Spleen (tissue), 11 donors: Measurements from ENCODE around the gene SRGAP1. TPM values are rescaled to one million over a fixed set of nuclear protein-coding genes. Genes with fewer than 3 reads are reported as not detected.
A peak's percentile ranks its signal among the peaks of the same experiment; 100 is the strongest.

Source experiments
- DNase-seq: peaks from one replicate; pipeline ENCODE4 v3.0.0-alpha.2; 2020
- H3K27ac ChIP-seq, 8 donors: fragments of 200-600 bp; sonication (generic) in 7 of 8; 1 replicate in 4 of 8; 2 replicates in 4 of 8; pipeline versions ENCODE4 v1.5.0 to v1.8.0; 2016 to 2021; ENCODE audit warnings: inconsistent platforms in 4 of 8, mild to moderate bottlenecking in 4 of 8, moderate library complexity in 1 of 8
- H3K27me3 ChIP-seq, 7 donors: fragments of 200-600 bp; sonication (generic) in 6 of 7; replicated peaks in 1 of 7; 1 replicate in 4 of 7; 2 replicates in 3 of 7; pipeline versions ENCODE4 v1.5.0 to v1.8.0; 2016 to 2021; ENCODE audit warnings: inconsistent platforms in 3 of 7, mild to moderate bottlenecking in 1 of 7
- H3K36me3 ChIP-seq, 6 donors: fragments of 200-600 bp; sonication (generic) in 5 of 6; 1 replicate in 4 of 6; 2 replicates in 2 of 6; pipeline versions ENCODE4 v1.5.0 to v1.8.0; 2016 to 2021; ENCODE audit warnings: inconsistent platforms in 2 of 6
- H3K4me1 ChIP-seq, 6 donors: fragments of 200-600 bp; sonication (generic) in 5 of 6; 1 replicate in 3 of 6; 2 replicates in 3 of 6; pipeline versions ENCODE4 v1.5.0 to v1.8.0; 2016 to 2021; ENCODE audit warnings: inconsistent platforms in 3 of 6
- H3K4me3 ChIP-seq, 8 donors: fragments of 200-600 bp; sonication (generic) in 7 of 8; 1 replicate in 4 of 8; 2 replicates in 4 of 8; pipeline versions ENCODE4 v1.5.0 to v1.8.0; 2016 to 2021; ENCODE audit warnings: inconsistent platforms in 4 of 8, mild to moderate bottlenecking in 4 of 8, moderate library complexity in 2 of 8
- H3K9me3 ChIP-seq, 8 donors: fragments of 200-600 bp; sonication (generic) in 7 of 8; 1 replicate in 4 of 8; 2 replicates in 4 of 8; pipeline versions ENCODE4 v1.5.0 to v1.8.0; 2016 to 2021; ENCODE audit warnings: inconsistent platforms in 4 of 8
- POLR2A ChIP-seq, 3 donors: fragments of 450-650 bp; IDR thresholded peaks; one replicate each; pipeline ENCODE4 v1.5.1; 2017; ENCODE audit warnings: antibody characterized with exemption in 3 of 3, mild to moderate bottlenecking in 1 of 3
- POLR2AphosphoS5 ChIP-seq, 3 donors: sonication (generic); formaldehyde crosslinking; IDR thresholded peaks; one replicate each; pipeline ENCODE4 v1.5.1; 2017; ENCODE audit warnings: antibody characterized with exemption in 3 of 3
- WGBS, 5 donors: extraction: QIAGEN DNeasy Blood & Tissue Kit in 3 of 5; methylation state at CpG; one replicate each; pipeline versions ENCODE4 v1.1.5 to v1.1.7; 2013 to 2018; 5-methylcytosine and 5-hydroxymethylcytosine counted together
- intact Hi-C: fragments of 100-400 bp; cut with DNase I; formaldehyde crosslinking; loops from one replicate; pipeline ENCODE4 v1.15.0; 2023; ENCODE audit warnings: low total_unique reads
- polyA plus RNA-seq, 3 donors: library from polyadenylated mRNA; stranded (reverse); fragments of 200-250 nt; gene quantifications; one replicate each; pipeline ENCODE4 v1.2.1, GENCODE V29; 2013
- total RNA-seq, 7 donors: library from RNA; depleted of rRNA in 3 of 7; stranded (reverse); fragments of >200 nt in 3 of 7; fragmentation: NEBNext Ultra II Directional in 4 of 7; extraction: Animal tissue kit (Norgen Biotek cat#: 25700) in 4 of 7; gene quantifications; one replicate each; pipeline versions ENCODE4 v1.1.0 to v1.2.1, GENCODE V29; 2016 to 2021
- TF ChIP-seq, protein P1 (sequence below), 11 experiments: fragments of 200-600 bp in 7 of 11; fragments of 450-650 bp in 4 of 11; sonication (generic) in 4 of 11; IDR thresholded peaks in 8 of 11; conservative IDR thresholded peaks in 3 of 11; 1 replicate in 7 of 11; 2 replicates in 4 of 11; pipeline versions ENCODE4 v1.4.0 to v1.8.0; 2016 to 2021; ENCODE audit warnings: antibody characterized with exemption in 11 of 11, inconsistent platforms in 4 of 11, mild to moderate bottlenecking in 1 of 11
- donor health status: healthy with polysubstance abuse.
- donor health status: DM: no; HTN: no; CAD: no; lungs with moderate emphysema.
- donor health status: DM: no; HTN: no; CAD: no.
- donor health status: Bipolar disorder and iron deficiency.
- donor health status: healthy.
- donor health status: DM: no; HTN: no; CAD: no.
- donor health status: DM: yes; HTN: yes; CAD: no.

The SRGAP1 gene
- total and polyA plus RNA-seq, 10 donors: 0.37 to 20.1 (median 13.4) TPM

DNA sequence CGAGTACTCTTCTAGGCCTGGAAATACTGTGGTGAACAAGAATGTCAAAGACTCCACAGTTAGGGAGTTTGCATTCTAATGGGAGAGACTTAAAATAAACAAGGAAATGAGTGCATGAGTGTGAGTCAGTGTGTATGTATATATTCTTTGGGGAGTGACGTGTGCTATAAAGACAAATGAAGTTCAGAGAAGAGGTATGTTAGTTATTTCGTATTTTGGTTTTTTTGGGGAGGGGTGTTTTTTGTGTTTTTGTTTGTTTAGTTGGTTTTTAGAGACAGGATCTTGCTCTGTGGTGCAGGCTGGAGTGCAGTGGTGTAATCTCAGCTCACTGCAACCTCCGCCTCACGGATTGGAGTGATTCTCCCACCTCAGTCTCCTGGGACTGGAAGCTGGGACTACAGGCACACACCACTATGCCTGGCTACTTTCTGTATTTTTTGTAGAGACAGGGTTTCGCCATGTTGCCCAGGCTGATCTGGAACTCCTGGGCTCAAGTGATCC, 74.3 kb downstream of the SRGAP1 start:
- WGBS, 5 donors: 79 to 90% (median 84%) methylated on average over 6 of the region's 6 CpGs

DNA sequence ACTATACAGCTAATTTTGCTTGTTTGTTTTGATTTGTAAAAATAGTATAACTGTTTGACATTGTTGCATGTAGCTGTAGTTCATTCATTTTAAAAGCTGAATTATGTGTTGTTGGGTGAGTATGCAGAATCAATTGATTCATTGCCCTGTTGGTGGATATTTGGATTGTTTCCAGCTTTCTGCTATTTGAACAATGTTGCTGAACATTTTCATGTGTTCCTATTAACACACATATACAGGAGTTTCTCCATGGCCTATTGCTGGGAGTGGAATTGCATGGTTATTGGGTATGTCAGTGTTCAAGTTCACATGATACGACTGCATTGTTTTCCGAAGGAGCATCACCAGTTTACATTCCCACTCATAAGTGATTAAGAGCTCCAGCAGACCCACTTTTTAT, 75.3 kb downstream of the SRGAP1 start:
- intact Hi-C loops: no loop called here
- H3K36me3 ChIP-seq: no peaks in the 10 kb centered on the region
- no peaks in the 10 kb centered on the region for H3K9me3 ChIP-seq
- 91 to 98% (median 96%) methylated on average over 2 of the region's 2 CpGs for WGBS, 5 donors
- H3K27me3 ChIP-seq: no peaks in the 10 kb centered on the region
- H3K4me1 ChIP-seq: peaks cover 10 to 48% (median 18%) of the 10 kb centered on the region in 6 donors
- no peak overlapping the region for H3K4me3 ChIP-seq
- DNase-seq: no peak
- H3K27ac ChIP-seq: no peak overlapping the region
- TF ChIP-seq POLR2A (IDR thresholded peaks at IDR 0.05) (no peak), POLR2AphosphoS5 (IDR thresholded peaks at IDR 0.05) (no peak)
- TF ChIP-seq, protein P1, sequence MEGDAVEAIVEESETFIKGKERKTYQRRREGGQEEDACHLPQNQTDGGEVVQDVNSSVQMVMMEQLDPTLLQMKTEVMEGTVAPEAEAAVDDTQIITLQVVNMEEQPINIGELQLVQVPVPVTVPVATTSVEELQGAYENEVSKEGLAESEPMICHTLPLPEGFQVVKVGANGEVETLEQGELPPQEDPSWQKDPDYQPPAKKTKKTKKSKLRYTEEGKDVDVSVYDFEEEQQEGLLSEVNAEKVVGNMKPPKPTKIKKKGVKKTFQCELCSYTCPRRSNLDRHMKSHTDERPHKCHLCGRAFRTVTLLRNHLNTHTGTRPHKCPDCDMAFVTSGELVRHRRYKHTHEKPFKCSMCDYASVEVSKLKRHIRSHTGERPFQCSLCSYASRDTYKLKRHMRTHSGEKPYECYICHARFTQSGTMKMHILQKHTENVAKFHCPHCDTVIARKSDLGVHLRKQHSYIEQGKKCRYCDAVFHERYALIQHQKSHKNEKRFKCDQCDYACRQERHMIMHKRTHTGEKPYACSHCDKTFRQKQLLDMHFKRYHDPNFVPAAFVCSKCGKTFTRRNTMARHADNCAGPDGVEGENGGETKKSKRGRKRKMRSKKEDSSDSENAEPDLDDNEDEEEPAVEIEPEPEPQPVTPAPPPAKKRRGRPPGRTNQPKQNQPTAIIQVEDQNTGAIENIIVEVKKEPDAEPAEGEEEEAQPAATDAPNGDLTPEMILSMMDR (IDR thresholded peaks at IDR 0.05 in 8 of 11, conservative IDR thresholded peaks at IDR 0.05 in 3 of 11): no peak

More for the DNA sequence above, 74.3 kb downstream of the SRGAP1 start:
- Histone ChIP-seq H3K9me3 (no peaks in the 10 kb centered on the region), H3K4me3 (no peak overlapping the region), H3K27ac (peak overlapping the region; percentile 32 to 80 (median 62)), H3K36me3 (no peaks in the 10 kb centered on the region), H3K4me1 (peaks cover 10 to 48% (median 18%) of the 10 kb centered on the region in 6 donors), H3K27me3 (no peaks in the 10 kb centered on the region)
- TF ChIP-seq POLR2AphosphoS5 (IDR thresholded peaks at IDR 0.05): no peak
- intact Hi-C loops: no loop called here
- no peak for DNase-seq

DNA sequence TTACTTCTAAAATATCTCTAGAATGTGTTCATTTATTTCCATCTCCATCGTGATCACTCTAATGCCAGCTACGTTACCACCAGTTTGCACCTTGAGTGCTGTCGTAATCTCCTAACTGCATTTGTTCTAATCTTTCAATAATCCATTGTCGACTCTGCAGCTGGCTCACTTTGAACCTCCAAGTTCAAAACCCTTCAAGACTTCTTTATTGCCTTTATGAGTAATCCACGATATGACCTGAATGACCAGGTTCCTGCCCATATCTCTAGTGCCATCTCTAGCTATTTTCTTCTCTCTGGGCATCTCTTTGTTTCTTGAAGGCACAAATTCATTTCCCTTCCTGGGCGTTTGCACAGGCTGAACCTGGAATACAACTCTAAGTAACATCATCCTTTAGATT, 76.7 kb downstream of the SRGAP1 start:
- Histone ChIP-seq H3K36me3 (no peaks in the 10 kb centered on the region), H3K9me3 (no peaks in the 10 kb centered on the region), H3K27me3 (no peaks in the 10 kb centered on the region), H3K27ac (no peak overlapping the region), H3K4me3 (no peak overlapping the region), H3K4me1 (peaks cover 10 to 36% (median 18%) of the 10 kb centered on the region in 6 donors)
- TF ChIP-seq, protein P1 (IDR thresholded peaks at IDR 0.05 in 8 of 11, conservative IDR thresholded peaks at IDR 0.05 in 3 of 11): no peak
- TF ChIP-seq POLR2A (IDR thresholded peaks at IDR 0.05): no peak
- TF ChIP-seq POLR2AphosphoS5 (IDR thresholded peaks at IDR 0.05): no peak
- 83 to 93% (median 88%) methylated on average over 6 of the region's 6 CpGs for WGBS, 5 donors
- intact Hi-C loops: no loop called here
- DNase-seq: no peak

DNA sequence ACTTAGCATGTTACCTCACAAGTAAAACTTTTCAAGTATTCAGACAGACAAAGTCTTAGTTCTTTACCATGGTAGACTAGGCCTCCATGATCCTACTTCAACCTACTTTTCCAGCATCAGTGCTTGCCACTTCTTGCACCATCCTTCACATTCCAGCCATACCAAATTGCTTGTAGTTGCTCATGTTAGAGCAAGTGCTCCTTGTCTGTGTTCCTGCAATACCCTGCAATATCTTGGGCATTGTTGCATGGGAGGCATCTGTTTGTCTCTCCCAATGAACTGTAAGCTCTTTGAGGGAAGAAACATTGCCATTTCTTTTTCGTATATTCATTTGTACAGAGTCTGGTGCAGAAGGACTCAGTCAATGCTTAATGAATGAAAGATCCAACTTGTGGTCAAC, 78.0 kb downstream of the SRGAP1 start:
- Histone ChIP-seq H3K27me3 (no peaks in the 10 kb centered on the region), H3K4me3 (no peak overlapping the region), H3K4me1 (peaks cover 8 to 23% (median 13%) of the 10 kb centered on the region in 6 donors), H3K36me3 (no peaks in the 10 kb centered on the region), H3K27ac (no peak overlapping the region), H3K9me3 (no peaks in the 10 kb centered on the region)
- intact Hi-C loops: no loop called here
- TF ChIP-seq POLR2A (IDR thresholded peaks at IDR 0.05): no peak
- no peak for TF ChIP-seq POLR2AphosphoS5 (IDR thresholded peaks at IDR 0.05)
- TF ChIP-seq, protein P1 (IDR thresholded peaks at IDR 0.05 in 8 of 11, conservative IDR thresholded peaks at IDR 0.05 in 3 of 11): no peak
- 88 to 100% (median 93%) methylated on average over 1 of the region's 1 CpG for WGBS, 5 donors
- no peak for DNase-seq

DNA sequence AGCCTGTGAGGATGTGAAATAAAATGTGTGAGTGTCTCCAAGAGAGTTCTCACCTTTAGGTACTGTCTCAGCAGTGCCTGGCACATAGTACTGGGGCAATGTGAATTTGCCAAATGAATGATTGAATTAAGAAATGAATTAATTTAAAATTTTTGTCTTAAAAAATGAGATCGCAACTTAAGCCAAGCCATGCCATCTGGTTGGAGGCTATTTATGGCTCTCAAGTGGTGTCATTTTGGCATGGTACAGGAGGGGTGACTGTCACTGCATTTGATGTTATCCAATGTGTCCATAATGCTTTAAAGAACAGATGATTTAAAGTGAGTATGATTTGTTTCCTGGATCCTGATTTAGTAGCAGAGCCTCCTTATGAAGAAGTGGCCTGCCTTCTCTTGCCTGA, 80.3 kb downstream of the SRGAP1 start:
- no peak overlapping the region for H3K27ac ChIP-seq
- no peaks in the 10 kb centered on the region for H3K36me3 ChIP-seq
- peaks cover 0 to under 1% (median 0%) of the 10 kb centered on the region in 6 donors for H3K4me1 ChIP-seq
- H3K27me3 ChIP-seq: no peaks in the 10 kb centered on the region
- DNase-seq: no peak
- H3K9me3 ChIP-seq: no peaks in the 10 kb centered on the region
- no peak overlapping the region for H3K4me3 ChIP-seq
- intact Hi-C loops: no loop called here
- WGBS, 5 donors: 0 to 98% (median 57%) methylated on average over 1 of the region's 1 CpG
- no peak for TF ChIP-seq POLR2A (IDR thresholded peaks at IDR 0.05)
- TF ChIP-seq, protein P1 (IDR thresholded peaks at IDR 0.05 in 8 of 11, conservative IDR thresholded peaks at IDR 0.05 in 3 of 11): no peak
- no peak for TF ChIP-seq POLR2AphosphoS5 (IDR thresholded peaks at IDR 0.05)
